GM10847 (cell line): Measurements from ENCODE around the gene KDM8.

ENCODE experiments used
- POLR2A ChIP-seq: IDR thresholded peaks from 2 replicates; pipeline ENCODE4 v1.6.1; 2011; ENCODE audit not compliant: insufficient read length; ENCODE audit errors: extremely low read depth

Gene KDM8

DNA sequence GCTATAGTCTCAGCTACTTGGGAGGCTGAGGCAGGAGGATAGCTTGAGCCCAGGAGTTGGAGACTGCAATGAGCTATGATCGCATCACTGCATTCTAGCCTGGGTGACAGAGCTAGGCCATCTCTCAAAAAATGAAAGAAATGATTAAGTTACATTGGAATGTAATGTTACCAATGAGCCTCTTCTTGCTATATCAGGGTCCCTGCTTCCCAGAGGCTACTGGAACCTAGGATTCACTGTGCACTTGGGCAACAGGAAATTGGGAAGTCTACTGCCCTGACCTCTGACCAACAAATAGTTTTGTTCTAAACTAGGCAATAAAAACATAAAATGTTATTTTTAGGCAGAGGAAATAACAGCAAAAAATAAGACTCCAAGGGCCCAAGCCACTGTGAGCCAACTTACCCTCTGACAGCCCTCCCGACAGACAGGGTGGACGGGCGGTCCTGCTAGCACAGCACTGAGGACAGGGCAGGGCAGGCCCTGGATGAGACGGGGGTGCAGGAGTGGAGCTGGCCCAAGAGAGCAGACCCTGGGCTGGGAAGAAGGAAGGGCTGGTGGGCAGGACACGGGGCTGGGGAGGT is 37.7 kb downstream of the KDM8 start:
- no peak for TF ChIP-seq POLR2A

DNA sequence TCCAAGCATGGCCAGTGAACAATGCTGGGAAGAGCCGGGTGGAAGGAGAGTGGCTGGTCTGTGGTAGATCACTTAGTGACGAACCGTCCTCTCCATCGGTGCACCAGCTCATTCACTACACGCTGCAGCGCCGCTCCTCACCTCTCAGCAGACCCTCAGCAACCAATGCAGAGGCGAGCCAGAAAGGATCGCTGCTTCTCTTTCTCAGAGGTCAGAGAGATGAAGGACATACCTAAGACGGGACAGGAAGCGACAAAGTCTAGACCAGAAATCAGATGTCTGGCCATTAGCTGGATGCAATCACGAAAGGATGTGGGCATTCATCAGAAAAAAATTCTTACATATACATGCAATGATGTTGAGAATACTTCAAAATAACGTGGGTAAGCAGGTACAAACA is 38.3 kb downstream of the KDM8 start:
- TF ChIP-seq POLR2A, result no peak

DNA sequence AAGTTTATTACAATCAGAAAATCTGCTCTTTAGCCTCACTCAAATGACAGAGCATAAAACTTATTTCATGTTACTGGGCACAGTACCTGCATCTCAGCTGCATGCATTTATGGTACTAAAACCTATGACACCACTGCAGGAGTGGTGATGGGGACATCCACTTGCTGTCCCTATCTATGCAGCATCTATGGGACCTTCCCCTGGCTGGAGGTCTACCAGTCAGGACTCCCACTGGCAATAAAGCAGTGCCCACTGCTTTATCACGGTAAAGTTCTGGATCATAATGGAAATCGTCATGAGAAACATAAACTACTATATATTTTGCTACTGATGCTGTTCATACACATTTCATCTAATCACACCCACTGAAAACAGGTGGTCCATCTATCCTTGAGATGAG is 39.1 kb downstream of the KDM8 start:
- no peak for TF ChIP-seq POLR2A

DNA sequence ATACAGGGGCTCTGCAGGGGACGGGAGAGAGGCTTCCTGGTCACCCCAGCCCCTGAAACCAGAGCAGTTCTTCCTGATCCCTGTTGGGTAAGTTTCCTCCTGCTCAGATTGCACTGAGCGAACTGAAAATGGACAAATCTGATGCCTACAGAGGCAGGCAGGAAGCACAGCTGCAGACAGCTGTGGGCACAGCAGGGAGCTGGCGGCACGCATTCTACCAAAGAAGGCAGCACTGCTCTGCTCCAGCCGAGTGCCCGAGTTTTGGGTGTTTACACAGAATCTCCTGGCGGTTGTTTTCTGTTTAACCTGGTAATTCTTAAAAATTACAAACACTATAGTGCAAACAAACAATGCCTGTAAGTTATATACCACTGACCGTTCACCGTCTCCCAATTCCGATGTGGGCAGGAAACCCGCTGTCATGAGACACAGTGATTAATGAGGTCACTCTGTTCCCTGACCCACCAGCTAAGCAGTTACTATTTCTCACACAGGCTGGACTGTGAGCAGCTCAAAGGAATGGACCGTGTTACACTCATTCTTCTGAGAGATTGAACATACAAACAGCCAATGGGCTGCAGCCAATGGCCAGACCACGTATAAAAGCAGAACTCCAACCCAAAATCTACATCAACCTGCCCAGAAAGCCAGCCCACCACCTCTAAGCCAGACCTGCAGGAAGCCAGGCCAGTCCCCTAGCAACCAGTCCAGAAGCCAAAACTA is 39.7 kb downstream of the KDM8 start:
- TF ChIP-seq POLR2A, result no peak

DNA sequence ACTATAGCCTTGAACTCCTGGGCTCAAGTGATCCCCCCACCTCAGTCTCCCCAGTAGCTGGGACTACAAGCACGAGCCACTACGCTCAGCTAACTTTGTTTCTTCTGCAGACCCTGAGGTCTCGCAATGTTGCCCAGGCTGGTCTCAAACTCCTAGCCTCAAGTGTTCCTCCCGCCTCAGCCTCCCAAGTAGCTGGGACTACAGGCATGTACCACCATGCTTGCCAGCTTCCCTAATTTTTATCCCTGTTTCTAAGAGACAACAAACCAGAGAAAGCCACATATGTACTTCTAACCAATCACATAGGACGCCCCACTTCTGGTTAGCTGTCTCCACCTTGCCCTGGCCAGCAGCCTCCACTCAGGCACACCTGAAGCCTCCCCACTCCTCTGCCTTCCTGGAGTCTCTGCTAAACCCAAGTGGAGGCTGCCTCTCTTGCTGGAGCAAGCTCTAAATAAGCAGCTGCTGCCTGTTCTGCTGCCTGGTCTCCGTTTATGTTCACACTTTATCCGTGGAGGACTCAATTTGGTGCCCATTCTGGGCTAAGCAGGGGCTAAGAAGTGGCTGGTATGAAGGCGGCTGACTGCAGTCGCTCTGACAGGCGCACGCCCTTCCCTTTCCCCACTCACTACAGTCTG is 40.5 kb downstream of the KDM8 start:
- no peak for TF ChIP-seq POLR2A

DNA sequence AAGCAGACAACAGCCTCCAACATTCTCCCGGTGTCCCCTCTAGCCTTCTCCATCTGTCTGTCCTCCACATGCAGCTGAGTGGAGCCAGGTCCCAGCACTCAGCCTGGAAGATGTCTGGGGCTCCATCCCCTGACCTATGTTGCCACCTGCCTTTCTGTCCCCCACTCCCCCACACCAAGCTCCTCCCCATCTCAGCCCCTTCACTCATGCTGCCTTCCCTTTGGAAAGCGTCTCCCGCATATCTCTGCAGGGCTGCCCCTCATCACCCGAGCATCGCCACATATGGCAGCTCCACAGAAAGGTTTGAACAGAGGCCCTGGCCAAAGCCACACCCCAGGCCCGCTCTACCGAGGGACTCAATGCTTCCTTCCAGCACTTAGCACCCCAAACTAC is 41.0 kb downstream of the KDM8 start:
- TF ChIP-seq POLR2A, result no peak

DNA sequence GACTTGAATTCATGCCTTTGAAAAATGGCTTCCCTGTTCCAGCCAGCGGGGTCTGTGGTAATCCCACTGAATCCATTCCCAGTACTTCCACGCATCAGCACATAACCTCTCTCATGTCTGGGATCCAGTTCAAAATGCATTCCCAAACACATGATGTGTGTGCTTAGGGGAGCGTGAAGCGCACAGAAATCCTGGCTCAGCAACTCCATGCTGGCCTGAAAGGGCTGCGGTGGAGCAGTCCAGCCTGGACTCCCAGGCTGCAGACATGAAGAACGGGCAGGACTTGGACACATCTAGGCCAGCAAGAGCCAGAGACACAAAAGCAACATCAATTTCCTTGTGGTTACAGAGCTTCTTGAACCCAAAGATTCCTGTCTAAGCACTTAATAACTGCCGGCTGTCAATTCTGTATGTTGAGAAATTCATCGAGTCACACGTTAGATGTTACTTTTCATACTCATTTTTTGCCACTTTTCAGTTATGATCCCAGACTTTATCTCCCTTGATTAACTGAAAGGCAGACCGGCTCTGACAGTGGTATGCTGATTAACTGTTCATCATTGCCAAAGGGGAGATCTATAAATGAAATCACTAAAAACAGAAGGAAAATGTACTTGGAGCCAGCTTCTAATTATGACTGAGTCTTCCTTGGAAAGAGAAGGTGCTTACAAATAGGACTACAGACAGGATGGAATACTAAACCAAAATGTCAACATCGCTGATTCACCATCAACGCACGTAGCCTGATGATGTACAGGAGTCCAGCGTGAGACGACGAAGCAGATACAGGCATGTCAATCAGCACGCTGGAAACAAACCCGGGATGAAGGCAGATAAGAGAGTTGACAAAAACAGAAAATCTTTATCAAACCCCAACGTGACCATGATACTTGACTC is 42.2 kb downstream of the KDM8 start:
- TF ChIP-seq POLR2A, result no peak

DNA sequence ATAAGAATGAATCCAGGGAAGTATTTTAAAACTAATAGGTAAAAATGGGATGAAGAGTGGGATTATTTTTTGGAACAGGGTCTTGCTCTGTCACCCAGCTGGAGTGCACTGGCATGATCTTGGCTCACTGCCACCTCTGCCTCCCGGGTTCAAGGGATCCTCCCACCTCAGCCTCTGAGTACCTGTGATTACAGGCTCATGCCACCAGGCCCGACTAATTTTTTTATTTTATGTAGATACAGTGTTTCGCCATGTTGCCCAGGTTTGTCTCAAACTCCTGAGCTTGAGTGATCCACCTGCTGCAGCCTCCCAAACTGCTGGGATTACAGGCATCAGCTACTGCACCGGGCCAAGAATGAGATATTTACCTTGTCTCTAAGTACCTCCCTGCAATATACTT is 43.1 kb downstream of the KDM8 start:
- no peak for TF ChIP-seq POLR2A

DNA sequence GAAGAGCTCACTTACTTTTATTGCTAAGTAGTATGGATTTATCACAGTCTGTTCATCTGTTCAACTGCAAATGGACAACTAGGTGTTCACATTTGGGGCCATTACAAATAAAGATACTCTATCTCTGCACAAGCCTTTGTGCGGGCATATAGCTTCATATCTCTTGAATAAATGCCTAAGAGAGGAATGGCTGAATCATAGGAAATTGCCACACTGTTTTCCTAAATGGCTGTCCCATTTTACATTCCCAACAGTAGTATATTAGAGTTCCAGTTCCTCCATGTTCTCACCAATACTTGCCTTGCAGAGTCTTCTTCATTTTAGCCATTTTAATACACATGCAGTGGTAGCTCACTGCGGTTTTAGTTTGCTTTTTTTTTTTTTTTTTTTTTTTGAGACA is 44.7 kb downstream of the KDM8 start:
- no peak for TF ChIP-seq POLR2A

DNA sequence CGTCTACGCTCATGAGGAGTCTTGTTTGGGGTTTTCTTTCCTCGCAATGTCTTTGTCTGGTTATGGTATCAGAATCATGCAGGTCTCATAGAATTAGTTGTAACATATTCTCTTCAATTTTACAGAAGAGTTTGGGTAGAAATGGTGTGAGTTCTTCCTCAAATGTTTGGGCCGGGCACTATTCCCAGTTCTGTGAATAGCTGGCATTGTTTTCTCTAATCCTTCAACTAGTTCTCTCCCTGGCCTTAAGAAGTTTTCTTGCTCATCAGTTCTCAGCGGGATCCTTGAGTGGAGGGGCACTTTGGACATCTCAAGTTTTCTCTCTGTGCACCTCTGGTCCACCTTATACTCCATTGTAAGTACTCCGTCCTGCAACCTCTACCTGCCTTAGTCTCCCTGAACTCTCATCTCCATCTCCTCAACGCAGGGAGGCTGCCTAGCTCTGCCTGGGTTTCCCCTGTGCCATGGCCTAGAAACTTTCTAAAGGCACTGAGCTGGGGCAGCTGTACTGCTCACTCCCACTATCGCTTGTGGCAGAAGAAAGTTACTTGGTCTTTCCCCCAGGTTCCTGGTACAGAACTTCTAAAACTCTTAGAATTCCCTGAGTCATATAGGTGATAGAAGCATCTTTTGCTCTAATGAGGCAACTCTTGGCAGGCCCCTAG is 48.3 kb downstream of the KDM8 start:
- TF ChIP-seq POLR2A, result no peak

DNA sequence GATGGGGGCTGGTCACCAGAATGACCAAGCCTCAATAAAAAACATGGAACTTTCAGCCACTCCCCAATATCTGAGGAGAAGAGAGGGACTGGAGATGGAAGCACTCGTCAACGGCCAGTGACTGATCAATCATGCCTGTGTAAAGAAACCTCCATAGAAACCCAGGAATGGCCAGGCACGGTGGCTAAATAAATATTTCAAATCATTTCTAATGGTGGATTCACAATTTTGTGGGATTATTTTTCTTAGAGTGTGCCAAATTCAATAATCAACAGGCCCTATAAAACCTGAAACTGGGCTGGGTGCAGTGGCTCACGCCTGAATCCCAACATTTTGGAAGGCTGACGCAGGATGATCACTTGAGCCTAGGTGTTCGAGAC is 48.9 kb downstream of the KDM8 start:
- no peak for TF ChIP-seq POLR2A

DNA sequence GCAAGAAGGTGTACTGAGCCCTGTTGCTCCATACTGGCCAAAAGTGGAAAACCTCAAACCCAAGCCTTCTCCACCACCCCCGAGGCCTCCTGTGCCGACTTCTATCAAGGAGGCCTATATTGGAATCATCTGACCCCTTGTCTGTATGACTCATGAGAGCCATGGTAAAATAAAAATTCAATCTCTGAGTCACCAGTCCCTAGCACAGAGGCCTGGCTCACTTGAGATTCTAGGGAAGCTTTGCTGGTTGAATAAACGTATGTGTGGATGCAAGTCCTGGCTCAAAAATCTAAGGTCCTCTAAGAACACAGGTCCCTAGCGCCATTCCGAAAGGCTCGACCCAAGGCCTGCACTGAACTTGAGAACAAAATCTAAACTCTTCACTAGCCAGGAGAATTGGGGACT is 50.2 kb downstream of the KDM8 start:
- TF ChIP-seq POLR2A, result no peak

DNA sequence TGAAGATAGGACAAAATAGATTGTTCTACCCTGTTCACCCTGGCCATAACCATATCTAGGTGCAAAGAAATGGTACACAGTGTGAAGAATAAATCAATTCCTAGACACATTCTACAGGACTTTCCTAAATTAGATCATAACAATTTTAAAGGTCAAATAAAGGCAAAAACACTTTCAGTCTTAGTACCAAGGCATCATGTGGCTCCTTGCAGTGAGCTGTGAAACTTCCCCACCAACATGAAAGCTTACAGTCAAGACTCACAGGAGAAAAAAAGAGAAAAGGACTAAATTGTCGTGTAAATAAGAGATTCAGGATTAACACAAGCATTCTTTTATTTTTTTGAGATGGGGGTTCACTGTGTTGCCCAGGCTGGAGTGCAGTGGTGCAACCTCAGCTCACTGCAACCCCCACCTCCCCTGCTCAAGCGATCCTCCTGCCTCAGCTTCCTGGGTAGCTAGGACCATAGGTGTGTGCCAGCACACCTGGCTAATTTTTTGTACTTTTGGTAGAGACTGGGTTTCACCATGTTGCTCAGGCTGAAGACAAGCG is 51.0 kb downstream of the KDM8 start:
- TF ChIP-seq POLR2A, result no peak

DNA sequence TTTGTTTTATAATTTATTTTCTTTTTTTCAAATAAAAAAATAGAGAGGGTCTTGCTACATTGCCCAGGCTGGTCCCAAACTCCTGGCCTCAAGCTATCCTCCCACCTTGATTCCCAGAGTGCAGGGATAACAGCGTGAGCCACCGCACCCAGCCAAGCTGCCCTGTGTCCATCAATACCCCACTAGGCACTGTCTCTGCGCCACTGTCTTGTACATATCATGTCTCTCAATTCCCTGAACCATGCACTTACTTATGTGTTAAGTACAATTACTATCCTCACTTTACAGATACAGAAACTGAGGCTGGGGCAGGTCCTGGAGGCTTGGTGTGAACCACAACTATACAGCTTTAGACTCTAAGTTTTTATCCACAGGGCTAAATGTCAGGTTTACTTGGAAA is 53.5 kb downstream of the KDM8 start:
- no peak for TF ChIP-seq POLR2A

DNA sequence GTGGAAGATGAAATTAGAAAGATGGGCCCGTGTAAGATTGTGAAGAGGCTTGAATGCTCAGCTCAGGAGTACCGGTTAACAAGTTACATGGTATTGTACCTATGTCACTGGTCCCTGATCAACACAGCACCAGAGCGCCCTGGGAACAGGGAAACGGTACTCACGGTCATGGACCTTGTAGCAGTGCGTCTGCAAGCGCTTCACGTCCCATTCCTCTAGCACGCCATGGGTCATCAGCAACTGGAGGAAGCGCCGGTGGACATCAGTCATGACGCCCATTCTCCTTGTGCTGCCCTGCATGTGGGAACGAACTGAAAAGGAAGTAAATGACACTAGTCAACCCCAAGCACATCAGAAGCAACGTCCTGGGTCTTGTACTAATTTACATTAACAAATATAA is 53.9 kb downstream of the KDM8 start:
- TF ChIP-seq POLR2A, result no peak

DNA sequence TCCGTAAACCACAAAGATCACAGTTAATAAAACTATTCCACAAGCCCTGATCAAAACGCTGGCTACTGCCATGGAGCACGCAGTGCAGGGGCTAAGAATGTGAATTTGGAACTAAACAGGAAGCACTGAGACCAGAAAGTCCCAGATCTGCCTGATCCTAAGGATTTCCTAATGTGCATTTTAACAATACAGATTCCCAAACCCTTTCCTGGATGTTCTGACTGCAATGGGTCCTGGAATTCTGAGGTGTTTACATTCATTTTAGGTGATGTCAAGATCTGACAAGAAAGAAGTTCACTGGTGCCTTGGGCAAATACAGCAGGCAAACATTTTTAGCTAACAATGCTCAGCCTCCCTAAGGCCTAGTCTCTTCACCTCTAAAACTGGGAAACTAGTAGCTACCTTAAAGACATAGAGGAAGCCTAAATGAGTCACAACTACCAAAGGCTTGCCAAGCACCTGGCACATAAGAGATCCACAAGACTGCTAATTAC is 55.0 kb downstream of the KDM8 start:
- TF ChIP-seq POLR2A, result no peak
